HG02981 (cell line): ENCODE data around the gene GOLGA8F.
"Not testable (repeated sequence)": the region's sequence is repeated elsewhere in the genome, so short reads cannot be mapped to it uniquely, and the experiment has no call there.

Source experiments
- ATAC-seq: cut with Tn5 transposase; IDR thresholded peaks from one replicate; pipeline ENCODE4 v1.9.1; 2021; ENCODE audit warnings: mild to moderate bottlenecking, moderate library complexity; ENCODE audit not compliant: unreplicated experiment

The GOLGA8F gene, protein sequence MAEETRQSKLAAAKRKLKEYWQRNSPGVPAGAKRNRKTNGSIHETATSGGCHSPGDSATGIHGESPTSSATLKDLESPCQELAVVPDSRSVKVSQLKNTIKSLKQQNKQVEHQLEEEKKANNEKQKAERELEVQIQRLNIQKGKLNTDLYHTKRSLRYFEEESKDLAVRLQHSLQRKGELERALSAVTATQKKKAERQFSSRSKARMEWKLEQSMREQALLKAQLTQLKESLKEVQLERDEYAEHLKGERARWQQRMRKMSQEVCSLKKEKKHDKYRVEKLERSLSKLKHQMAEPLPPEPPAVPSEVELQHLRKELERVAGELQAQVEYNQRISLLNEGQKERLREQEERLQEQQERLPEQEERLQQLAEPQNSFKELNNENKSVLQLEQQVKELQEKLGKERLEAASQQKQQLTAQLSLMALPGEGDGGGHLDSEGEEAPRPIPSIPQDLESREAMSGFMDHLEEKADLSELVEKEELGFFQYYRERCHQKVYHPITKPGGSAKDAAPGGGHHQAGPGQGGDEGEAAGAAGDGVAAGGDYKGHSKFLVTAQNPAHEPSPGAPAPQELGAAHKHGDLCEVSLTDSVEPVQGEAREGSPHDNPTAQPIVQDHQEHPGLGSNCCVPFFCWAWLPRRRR

DNA sequence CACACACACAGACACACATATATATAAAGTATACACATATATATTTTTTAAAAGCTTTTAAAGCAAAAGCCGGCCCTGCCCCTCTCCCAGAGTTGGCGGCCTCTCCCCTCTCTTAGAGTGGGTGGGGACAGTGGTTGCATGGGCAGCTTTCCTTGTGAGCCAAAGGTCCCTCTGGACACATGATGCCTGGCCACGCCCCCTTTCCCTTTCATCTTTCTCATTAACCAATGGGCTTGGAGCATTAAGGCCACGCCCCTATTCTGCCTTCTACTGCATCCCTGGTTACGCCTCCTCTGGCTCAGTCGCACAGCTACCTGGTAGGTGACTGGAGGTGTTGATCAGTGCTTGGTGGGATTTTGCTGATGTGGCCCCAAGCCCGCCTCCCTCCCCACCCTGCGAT lies at the start of gene GOLGA8F:
Gene GOLGA8F, plus strand, starts transcription at position 301 of the 400 bp plus-strand sequence. Its CDS starts 98 bp downstream, at position 399.
- not testable (repeated sequence) for ATAC-seq

DNA sequence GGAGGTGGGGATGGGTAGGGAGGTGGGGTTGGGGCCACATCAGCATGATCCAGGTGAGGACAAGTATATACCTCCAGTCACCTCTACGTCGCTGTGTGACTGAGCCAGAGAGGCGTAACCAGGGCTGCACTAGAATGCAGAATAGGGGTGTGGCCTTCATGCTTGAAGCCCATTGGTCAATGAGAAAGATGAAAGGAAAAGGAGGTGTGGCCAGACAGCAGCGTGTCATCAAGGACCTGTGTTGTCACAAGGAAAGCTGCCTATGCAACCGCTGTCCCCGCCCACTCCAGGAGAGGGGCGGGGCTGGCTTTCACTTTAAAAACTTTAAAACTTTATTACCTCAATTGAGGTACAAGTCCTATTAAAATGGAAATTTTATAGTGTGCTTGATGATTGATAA lies 20.5 kb upstream of the GOLGA8F start, which contains the start of gene GOLGA6L24:
Gene GOLGA6L24, minus strand, starts transcription at position 101 of the 400 bp plus-strand sequence. Its CDS starts 61 bp downstream, at position 40.
- ATAC-seq: not testable (repeated sequence)

DNA sequence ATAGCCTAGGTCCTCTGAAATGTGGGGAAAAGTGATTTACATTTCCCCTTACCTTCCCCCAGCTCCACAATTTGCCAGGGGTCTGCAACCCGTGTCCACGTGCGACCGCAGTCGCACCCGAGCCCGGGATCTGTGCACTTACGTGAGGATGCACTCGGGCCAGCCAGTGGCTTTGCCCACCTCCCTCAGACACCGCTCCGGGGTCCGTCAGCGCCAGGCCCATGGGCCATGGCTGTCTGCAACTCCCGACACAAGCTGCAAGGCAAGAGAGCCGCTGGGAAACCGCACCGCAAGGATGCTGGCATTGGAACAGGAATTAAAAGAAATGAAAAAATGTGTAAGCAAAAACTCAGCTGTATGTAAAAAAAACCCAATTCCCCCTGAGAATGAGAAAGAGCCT lies 13.0 kb upstream of the GOLGA8F start:
- ATAC-seq: not testable (repeated sequence)

DNA sequence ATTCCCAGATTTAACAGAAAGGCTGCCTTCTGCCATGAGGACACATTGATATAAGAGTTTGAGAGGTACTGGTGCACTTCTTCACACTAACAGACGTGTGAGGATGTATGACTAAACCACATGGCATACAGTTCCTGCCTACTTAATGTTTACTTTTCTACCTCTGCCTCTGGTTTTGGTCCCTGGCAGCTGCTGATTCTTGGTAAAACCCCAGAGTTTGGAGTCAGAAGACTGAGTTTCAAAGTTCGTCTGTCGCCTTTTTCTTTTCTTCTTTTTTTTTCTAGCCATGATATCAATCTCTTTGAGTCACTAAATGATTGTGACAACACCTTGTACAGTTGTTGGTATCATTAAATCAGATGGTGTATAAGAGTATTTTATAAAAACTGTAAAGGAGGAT lies 1.6 kb downstream of the GOLGA8F start:
- not testable (repeated sequence) for ATAC-seq

DNA sequence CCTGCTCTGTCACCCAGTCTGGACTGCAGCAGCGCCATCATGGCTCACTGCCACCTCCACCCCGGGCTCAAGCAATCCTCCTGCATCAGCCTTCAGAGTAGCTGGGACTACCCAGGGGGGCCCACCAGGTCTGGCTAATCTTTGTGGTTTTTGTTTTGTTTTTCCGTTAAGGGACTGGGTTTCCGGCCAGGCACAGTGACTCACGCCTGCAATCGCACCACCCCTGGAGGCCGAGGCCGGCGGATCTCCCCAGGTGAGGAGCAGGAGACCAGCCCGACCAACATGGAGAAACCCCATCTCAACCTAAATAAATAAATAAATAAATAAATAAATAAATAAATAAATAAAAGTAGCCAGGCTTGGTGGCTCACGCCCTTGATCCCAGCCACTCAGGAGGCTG lies 17.6 kb downstream of the GOLGA8F start:
- ATAC-seq: not testable (repeated sequence)

DNA sequence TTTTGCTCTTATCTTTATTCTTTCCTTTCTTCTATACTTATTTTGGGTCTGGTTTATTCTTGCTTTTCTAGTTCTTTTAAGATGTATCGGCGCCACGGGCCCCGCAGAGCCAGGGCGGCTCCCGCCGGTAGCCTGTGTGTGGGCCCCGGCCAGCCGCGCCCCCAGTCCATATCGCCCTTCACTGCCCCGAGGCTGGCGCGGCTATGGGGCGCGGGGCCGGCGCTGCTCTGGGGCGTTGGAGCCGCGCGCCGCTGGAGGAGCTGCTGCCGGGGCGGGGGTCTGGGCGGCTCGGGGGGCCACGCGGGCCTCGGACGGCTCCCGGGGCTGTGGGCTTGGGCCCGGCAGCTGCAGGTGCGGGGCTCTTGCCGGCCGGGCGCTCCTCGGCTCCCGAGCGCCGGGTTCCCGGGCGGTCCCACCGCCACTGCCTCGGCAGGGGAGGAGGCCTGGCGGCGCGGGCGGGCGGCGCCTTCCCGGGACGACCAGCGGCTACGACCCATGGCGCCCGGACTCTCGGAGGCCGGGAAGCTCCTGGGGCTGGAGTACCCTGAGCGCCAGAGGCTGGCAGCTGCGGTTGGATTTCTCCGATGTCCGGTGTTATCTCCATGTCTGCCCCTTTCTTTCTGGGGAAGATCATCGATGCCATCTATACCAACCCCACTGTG lies 24.4 kb downstream of the GOLGA8F start:
- not testable (repeated sequence) for ATAC-seq

DNA sequence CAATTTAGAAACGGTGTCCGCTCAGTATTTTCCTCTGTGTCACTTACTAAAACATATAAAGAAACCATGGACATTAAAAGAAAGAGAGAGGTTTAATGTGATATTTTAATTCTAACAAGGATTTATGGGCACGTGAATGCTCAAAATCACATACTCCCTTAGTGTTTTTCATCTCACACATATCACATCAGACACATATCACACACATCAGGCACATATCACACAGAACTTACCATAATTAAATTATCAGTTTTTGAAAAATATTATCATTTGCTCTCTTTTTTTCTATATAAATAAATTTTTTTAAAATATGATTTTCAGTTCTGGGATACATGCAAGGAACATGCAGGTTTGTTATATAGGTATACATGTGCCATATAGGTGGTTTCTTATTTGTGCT lies 42.0 kb downstream of the GOLGA8F start:
- not testable (repeated sequence) for ATAC-seq

DNA sequence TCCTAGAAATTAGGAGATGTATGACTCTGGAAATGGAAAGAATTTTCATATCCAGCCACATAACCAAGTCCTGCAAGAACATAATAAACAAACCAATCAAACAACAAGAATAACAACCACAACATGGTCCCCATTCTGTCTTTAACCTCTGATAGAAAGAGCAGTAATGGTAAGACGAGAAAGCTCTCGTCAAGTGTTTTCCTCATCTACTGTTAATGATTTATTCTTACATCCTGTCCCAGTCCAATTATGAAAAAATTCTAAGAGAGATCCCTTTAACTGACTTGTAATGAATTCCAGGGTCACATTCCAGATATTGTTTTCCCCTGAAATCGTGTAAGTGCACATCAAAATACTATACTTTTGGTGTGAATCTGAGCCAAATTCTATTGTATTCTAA lies 57.1 kb downstream of the GOLGA8F start:
- not testable (repeated sequence) for ATAC-seq
